ENCODE measurements around the gene GINS2. TPM values are rescaled to one million over a fixed set of nuclear protein-coding genes. Genes with fewer than 3 reads are reported as not detected.

Gene GINS2
- total and polyA plus RNA-seq, 4 donors, result 1.6 to 3.1 (median 2.4) TPM

DNA sequence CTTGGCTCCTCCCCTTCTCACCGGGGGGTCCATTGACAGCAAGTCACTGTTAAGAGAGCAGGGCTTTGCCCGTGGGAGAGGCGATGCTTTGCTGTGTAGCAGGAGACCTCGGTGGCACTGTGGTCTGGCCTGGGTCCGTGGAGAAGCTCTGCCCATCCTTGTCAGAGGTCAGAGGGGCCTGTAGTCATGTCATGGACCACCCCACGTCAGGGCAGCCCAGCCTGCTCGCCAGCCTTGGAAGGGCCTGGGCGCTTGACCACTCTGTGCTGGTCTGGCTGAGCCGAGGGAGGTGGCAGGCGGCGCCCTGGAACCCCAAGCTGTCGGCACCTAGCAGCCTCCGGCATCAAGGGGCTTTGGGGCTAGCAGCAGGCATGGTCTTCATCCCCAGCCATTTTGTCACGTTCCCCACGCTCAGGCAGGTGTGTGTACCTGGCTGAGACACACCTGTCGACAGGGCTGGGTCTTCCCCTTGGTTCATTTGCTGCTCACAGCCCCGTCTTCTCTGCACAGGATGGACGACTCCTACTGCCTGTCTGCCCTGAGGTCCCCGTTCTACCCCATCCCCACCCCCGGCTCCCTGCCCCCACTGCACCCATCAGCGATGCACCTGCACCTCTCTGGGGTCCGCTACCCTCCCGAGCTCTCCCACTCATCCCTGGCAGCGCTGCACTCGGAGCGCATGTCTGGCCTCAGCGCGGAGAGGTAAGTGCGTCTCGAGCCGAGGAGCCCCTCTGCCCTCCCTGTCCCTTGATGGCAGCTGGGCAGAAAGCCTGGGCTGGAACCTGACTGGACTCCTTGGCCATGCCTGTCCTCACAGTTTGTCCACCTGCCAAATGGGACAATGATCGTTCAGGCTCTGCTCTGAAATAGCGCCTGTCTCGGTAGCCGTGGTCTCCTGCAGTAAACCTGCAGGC is 33.3 kb downstream of the GINS2 start:
- Histone ChIP-seq H3K36me3 (ENCODE audit: control insufficient read depth in 4 of 4, insufficient read depth in 4 of 4, low read length in 4 of 4) (peaks cover 11 to 63% (median 40%) of the 10 kb centered on the region in 4 donors), H3K4me3 (no peak overlapping the region), H3K4me1 (ENCODE audit: control insufficient read depth in 5 of 5, insufficient read depth in 5 of 5, low read length in 5 of 5) (peaks cover 0 to 15% (median 8%) of the 10 kb centered on the region in 5 donors), H3K9ac (ENCODE audit: insufficient read depth in 1 of 2, low read length in 2 of 2) (no peak overlapping the region), H3K9me3 (ENCODE audit: control insufficient read depth in 4 of 4, insufficient read depth in 3 of 4, low read length in 3 of 4) (peaks cover 0 to 2% (median 0%) of the 10 kb centered on the region in 4 donors), H3K27ac (ENCODE audit: low read depth in 1 of 2, low read length in 1 of 2) (no peak overlapping the region), H3K27me3 (ENCODE audit: control insufficient read depth in 3 of 3, insufficient read depth in 3 of 3, low read length in 2 of 3) (no peaks in the 10 kb centered on the region)
- TF ChIP-seq, protein P1, sequence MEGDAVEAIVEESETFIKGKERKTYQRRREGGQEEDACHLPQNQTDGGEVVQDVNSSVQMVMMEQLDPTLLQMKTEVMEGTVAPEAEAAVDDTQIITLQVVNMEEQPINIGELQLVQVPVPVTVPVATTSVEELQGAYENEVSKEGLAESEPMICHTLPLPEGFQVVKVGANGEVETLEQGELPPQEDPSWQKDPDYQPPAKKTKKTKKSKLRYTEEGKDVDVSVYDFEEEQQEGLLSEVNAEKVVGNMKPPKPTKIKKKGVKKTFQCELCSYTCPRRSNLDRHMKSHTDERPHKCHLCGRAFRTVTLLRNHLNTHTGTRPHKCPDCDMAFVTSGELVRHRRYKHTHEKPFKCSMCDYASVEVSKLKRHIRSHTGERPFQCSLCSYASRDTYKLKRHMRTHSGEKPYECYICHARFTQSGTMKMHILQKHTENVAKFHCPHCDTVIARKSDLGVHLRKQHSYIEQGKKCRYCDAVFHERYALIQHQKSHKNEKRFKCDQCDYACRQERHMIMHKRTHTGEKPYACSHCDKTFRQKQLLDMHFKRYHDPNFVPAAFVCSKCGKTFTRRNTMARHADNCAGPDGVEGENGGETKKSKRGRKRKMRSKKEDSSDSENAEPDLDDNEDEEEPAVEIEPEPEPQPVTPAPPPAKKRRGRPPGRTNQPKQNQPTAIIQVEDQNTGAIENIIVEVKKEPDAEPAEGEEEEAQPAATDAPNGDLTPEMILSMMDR (IDR thresholded peaks at IDR 0.05; ENCODE audit: control extremely low read depth, extremely low read depth), result no peak
- ATAC-seq (ENCODE audit: insufficient read depth, low FRiP score), result no peak
- DNase-seq, result no peak
- 95 to 97% methylated on average over 35 of the region's 35 CpGs for WGBS, 2 donors

- TF ChIP-seq, protein P1 (IDR thresholded peaks at IDR 0.05; ENCODE audit: control extremely low read depth, extremely low read depth), result no peak
- Histone ChIP-seq H3K4me1 (ENCODE audit: control insufficient read depth in 5 of 5, insufficient read depth in 5 of 5, low read length in 5 of 5) (peaks cover 0 to 15% (median 8%) of the 10 kb centered on the region in 5 donors), H3K27me3 (ENCODE audit: control insufficient read depth in 3 of 3, insufficient read depth in 3 of 3, low read length in 2 of 3) (no peaks in the 10 kb centered on the region), H3K4me3 (no peak overlapping the region), H3K27ac (ENCODE audit: low read depth in 1 of 2, low read length in 1 of 2) (peak overlapping the region in 1 of 2 donors; percentile 11), H3K9me3 (ENCODE audit: control insufficient read depth in 4 of 4, insufficient read depth in 3 of 4, low read length in 3 of 4) (peaks cover 0 to 2% (median 0%) of the 10 kb centered on the region in 4 donors), H3K36me3 (ENCODE audit: control insufficient read depth in 4 of 4, insufficient read depth in 4 of 4, low read length in 4 of 4) (peaks cover 11 to 69% (median 40%) of the 10 kb centered on the region in 4 donors), H3K9ac (ENCODE audit: insufficient read depth in 1 of 2, low read length in 2 of 2) (no peak overlapping the region)
- DNase-seq, result no peak
- WGBS, 2 donors, result 96 to 97% methylated on average over 41 of the region's 41 CpGs
- ATAC-seq (ENCODE audit: insufficient read depth, low FRiP score), result no peak
Measured at GRCh38 chr16:85654251-85655095, 34.3 kb downstream of the GINS2 start.

DNA sequence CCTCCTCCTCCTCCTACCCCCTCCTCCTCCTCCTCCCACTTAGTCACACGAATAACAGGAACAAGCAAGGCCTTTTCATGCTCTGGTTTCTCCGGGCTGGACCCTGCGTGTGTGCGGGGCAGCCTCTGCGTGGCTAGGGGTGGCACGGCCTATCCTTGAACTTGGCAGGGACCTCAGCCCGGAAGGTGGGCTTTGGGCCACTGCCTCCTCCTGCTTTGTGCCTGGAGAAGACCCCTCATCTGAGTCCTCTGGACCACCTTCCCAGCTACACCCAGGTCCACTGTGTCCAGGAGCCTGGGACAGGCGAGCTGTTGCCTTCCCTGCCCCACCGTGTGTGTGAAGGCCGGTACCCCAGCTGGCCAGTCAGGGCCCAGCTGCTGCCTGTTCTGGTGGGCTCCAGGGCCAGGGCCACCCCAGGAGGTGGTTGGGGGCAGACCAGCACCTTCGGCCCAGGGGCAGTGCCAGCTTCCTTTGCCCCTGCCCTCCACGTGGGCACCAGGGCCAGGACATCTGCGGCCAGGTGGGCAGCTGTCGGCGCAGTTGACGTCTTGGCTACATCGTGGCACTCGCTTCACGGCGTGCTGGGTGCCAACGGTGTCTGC is 35.4 kb downstream of the GINS2 start:
- no peak overlapping the region for H3K9ac ChIP-seq (ENCODE audit: insufficient read depth in 1 of 2, low read length in 2 of 2)
- peaks cover 0 to 15% (median 8%) of the 10 kb centered on the region in 5 donors for H3K4me1 ChIP-seq (ENCODE audit: control insufficient read depth in 5 of 5, insufficient read depth in 5 of 5, low read length in 5 of 5)
- WGBS, 2 donors, result 82 to 83% methylated on average over 20 to 21 of the region's 21 CpGs
- TF ChIP-seq, protein P1 (IDR thresholded peaks at IDR 0.05; ENCODE audit: control extremely low read depth, extremely low read depth), result no peak
- H3K27me3 ChIP-seq (ENCODE audit: control insufficient read depth in 3 of 3, insufficient read depth in 3 of 3, low read length in 2 of 3), result no peaks in the 10 kb centered on the region
- ATAC-seq (ENCODE audit: insufficient read depth, low FRiP score) (no peak), DNase-seq (no peak)
- H3K36me3 ChIP-seq (ENCODE audit: control insufficient read depth in 4 of 4, insufficient read depth in 4 of 4, low read length in 4 of 4), result peaks cover 8 to 67% (median 34%) of the 10 kb centered on the region in 4 donors
- peak overlapping the region in 1 of 2 donors; percentile 69 for H3K27ac ChIP-seq (ENCODE audit: low read depth in 1 of 2, low read length in 1 of 2)
- H3K4me3 ChIP-seq, result no peak overlapping the region
- peaks cover 0 to 2% (median 0%) of the 10 kb centered on the region in 4 donors for H3K9me3 ChIP-seq (ENCODE audit: control insufficient read depth in 4 of 4, insufficient read depth in 3 of 4, low read length in 3 of 4)
